ENCODE measurements around the gene SIX6.

DNA sequence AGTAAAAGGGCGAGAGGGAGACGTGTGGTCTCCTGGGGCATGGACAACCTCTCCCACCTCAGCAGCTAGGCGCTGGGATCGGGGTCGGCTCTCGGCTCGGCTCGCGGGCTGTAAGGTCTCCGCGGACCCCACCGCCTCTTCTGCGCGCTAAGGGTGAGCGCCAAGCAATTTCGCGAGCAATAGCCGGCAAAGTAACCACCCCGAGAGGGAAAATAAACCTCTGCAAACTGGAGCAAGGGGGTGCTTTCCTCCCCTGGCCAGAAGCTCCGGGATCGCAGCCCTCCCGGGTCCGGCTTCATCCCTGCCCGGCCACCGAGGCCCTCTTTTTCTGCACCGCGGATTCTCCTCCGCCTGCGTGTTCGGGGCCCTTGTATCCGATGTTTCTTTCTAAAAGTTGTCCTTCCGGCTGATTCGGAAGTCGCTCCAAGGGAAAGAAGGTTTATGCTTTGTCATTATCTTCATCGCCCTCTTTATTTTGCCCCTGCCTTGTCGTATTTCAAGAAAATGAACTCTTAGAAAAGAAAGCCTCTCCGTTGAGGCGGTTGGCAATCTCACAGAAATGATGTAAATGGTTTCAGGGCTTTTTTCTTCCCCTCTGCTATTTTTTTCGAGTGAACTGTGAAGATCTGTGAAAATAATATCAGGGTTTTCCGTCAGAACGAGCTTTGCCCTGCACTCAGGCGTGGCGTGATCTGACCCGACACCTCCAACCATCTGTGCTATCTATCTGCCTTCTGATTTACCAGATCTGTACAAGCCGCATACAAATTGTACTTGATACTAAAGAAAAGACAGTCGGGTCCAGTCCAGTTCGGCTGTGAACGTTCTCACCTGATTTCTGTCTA is 1.7 kb upstream of the SIX6 start:
- no peak for TF ChIP-seq CTCF (IDR thresholded peaks at IDR 0.05)
- TF ChIP-seq POLR2A (IDR thresholded peaks at IDR 0.05) = no peak

Measured in heart left ventricle (tissue), 13 donors.